K562 (cell line): ENCODE data around the gene TRDMT1. TPM values are rescaled to one million over a fixed set of nuclear protein-coding genes. Genes with fewer than 3 reads are reported as not detected.

Experiments used
- ATAC-seq: fragments of 200-7000 bp; cut with Tn5 transposase; 3 replicates; pipeline ENCODE4 v1.9.1; 2020; ENCODE audit warnings: moderate library complexity
- BruUV-seq: library from RNA; stranded (reverse); fragments of 400-500 nt; replicated peaks from 2 replicates; lab custom pipeline; 2021; lab: Mats Ljungman, UMichigan
- CTCF ChIA-PET: fragments of 300-600 bp; formaldehyde crosslinking; extraction: SDS; loops from one replicate; lab custom pipeline; 2021; ENCODE audit warnings: low intra/inter-chr PET ratio; lab: Yijun Ruan, JAX
- POLR2A ChIA-PET: fragments of 300-600, 350-650 bp; sonication (Branson Sonifier 250); formaldehyde crosslinking; extraction: SDS; loops from one replicate; lab custom pipeline; 2021; ENCODE audit warnings: antibody characterized with exemption, inconsistent platforms; lab: Yijun Ruan, JAX
- DNase-seq, 4 experiments: peaks; one replicate each; pipeline versions ENCODE4 v3.0.0 to v3.0.0-alpha.2; 2011 to 2018; ENCODE audit warnings: low spot score in 3 of 4, mixed read lengths in 3 of 4; ENCODE audit errors: extremely low read depth in 1 of 4
- FAIRE-seq: peaks from 2 replicates; lab custom pipeline; 2011; peaks lifted over from hg19 to GRCh38; lab: Jason Lieb, UNC
- H2AFZ ChIP-seq: 2 replicates; pipeline ENCODE4 v1.6.0; 2011; ENCODE audit warnings: low read depth, low read length, control low read depth, inconsistent platforms
- H3K27ac ChIP-seq: fragments of 200-600 bp; 3 replicates; pipeline ENCODE4 v1.8.0; 2011; ENCODE audit warnings: low read depth, mild to moderate bottlenecking, control low read depth, inconsistent platforms, low read length, moderate library complexity, mixed read lengths; ENCODE audit errors: extremely low read depth
- H3K27me3 ChIP-seq, 2 experiments: fragments of 300-600 bp in 1 of 2; 2 replicates in 1 of 2; 3 replicates in 1 of 2; pipeline versions ENCODE4 v1.6.0 to v1.8.0; 2011; ENCODE audit warnings: inconsistent platforms in 2 of 2, low read length in 2 of 2, mild to moderate bottlenecking in 1 of 2, mixed read lengths in 1 of 2, moderate library complexity in 1 of 2; ENCODE audit not compliant: control insufficient read depth in 2 of 2, insufficient read depth in 2 of 2
- H3K36me3 ChIP-seq: fragments of 300-600 bp; 3 replicates; pipeline ENCODE4 v1.8.0; 2011; ENCODE audit warnings: mild to moderate bottlenecking, low read length, inconsistent platforms; ENCODE audit not compliant: control insufficient read depth, insufficient read depth
- H3K4me1 ChIP-seq, 2 experiments: fragments of 200-600 bp in 1 of 2; replicated peaks in 1 of 2; 2 replicates in 1 of 2; 3 replicates in 1 of 2; pipeline versions ENCODE4 v1.5.1 to v1.8.0; 2011; ENCODE audit warnings: inconsistent platforms in 2 of 2, low read length in 2 of 2, mild to moderate bottlenecking in 1 of 2, mixed read lengths in 1 of 2, moderate library complexity in 1 of 2; ENCODE audit not compliant: control insufficient read depth in 2 of 2, insufficient read depth in 2 of 2
- H3K4me2 ChIP-seq: 2 replicates; pipeline ENCODE4 v1.6.1; 2011; ENCODE audit warnings: low read length, control low read depth, inconsistent platforms, mixed read lengths; ENCODE audit not compliant: insufficient read depth
- H3K4me3 ChIP-seq: fragments of 200-600 bp; sonication (generic), shearing (Covaris generic); 2 replicates; pipeline ENCODE4 v1.5.1; 2016; ENCODE audit warnings: control low read depth, inconsistent platforms
- H3K79me2 ChIP-seq: fragments of 200-600 bp; 3 replicates; pipeline ENCODE4 v1.8.0; 2011; ENCODE audit warnings: low read length, inconsistent platforms; ENCODE audit not compliant: control insufficient read depth, insufficient read depth
- H3K9ac ChIP-seq, 2 experiments: 2 replicates each; pipeline versions ENCODE4 v1.6.0 to v1.6.1; 2011; ENCODE audit warnings: low read depth in 2 of 2, low read length in 2 of 2, control low read depth in 1 of 2, inconsistent platforms in 1 of 2, mild to moderate bottlenecking in 1 of 2, mixed read lengths in 1 of 2; ENCODE audit not compliant: insufficient read depth in 1 of 2
- H3K9me1 ChIP-seq: one replicate; pipeline ENCODE4 v1.6.0; 2011; ENCODE audit warnings: inconsistent platforms, mild to moderate bottlenecking, low read length, moderate library complexity; ENCODE audit not compliant: control insufficient read depth, insufficient read depth
- H3K9me3 ChIP-seq: replicated peaks from 2 replicates; pipeline ENCODE4 v1.5.1; 2011; ENCODE audit warnings: low read depth, low read length, inconsistent platforms; ENCODE audit not compliant: control insufficient read depth, insufficient read depth
- H4K20me1 ChIP-seq: replicated peaks from 2 replicates; pipeline ENCODE4 v1.6.1; 2011; ENCODE audit warnings: low read length, inconsistent platforms, mixed read lengths; ENCODE audit not compliant: control insufficient read depth, insufficient read depth
- ARID2 ChIP-seq: fragments of 450-650 bp; IDR thresholded peaks from 2 replicates; pipeline ENCODE4 v1.6.1; 2017; ENCODE audit warnings: antibody characterized with exemption, mild to moderate bottlenecking
- C11orf30 ChIP-seq: fragments of 450-650 bp; IDR thresholded peaks from 2 replicates; pipeline ENCODE4 v1.6.1; 2016; ENCODE audit warnings: low read depth, mild to moderate bottlenecking
- CBX2 ChIP-seq: fragments of 200-600 bp; sonication (generic); IDR thresholded peaks from one replicate; pipeline ENCODE4 v1.6.1; 2012; ENCODE audit warnings: mild to moderate bottlenecking, low read length, inconsistent platforms; ENCODE audit not compliant: insufficient read depth, poor library complexity, severe bottlenecking
- HNRNPUL1 ChIP-seq: fragments of 200-400 bp; formaldehyde crosslinking; IDR thresholded peaks from 2 replicates; pipeline ENCODE4 v1.6.1; 2017; ENCODE audit warnings: low read length
- MCM2 ChIP-seq: fragments of 450-650 bp; IDR thresholded peaks from 2 replicates; pipeline ENCODE4 v1.6.1; 2017; ENCODE audit warnings: low read depth, mild to moderate bottlenecking
- PML ChIP-seq: IDR thresholded peaks from 2 replicates; pipeline ENCODE4 v1.6.1; 2012; ENCODE audit warnings: low read length, inconsistent platforms
- SOX6 ChIP-seq: fragments of 450-650 bp; IDR thresholded peaks from 2 replicates; pipeline ENCODE4 v1.6.1; 2014; ENCODE audit warnings: mild to moderate bottlenecking
- TOE1 ChIP-seq, 2 experiments: fragments of 450-650 bp in 1 of 2; sonication (generic) in 1 of 2; formaldehyde crosslinking in 1 of 2; IDR thresholded peaks; 2 replicates each; pipeline versions ENCODE4 v1.7.1 to v1.8.0; 2016 to 2022; ENCODE audit warnings: borderline replicate concordance in 2 of 2, mild to moderate bottlenecking in 2 of 2, antibody characterized with exemption in 1 of 2, inconsistent platforms in 1 of 2, low read depth in 1 of 2, missing genetic modification reagents in 1 of 2, moderate library complexity in 1 of 2
- ZFP1 ChIP-seq: fragments of 450-650 bp; formaldehyde crosslinking; IDR thresholded peaks from 2 replicates; pipeline ENCODE4 v1.4.0; 2020; ENCODE audit warnings: mild to moderate bottlenecking, mixed read lengths
- ZNF140 ChIP-seq: fragments of 250-450 bp; sonication (Bioruptor Pico); IDR thresholded peaks from 2 replicates; pipeline ENCODE4 v1.8.0; 2021; ENCODE audit warnings: moderate library complexity, mild to moderate bottlenecking, inconsistent platforms
- WGBS: fragments of 100-300 bp; shearing (Covaris generic); methylation state at CpG from one replicate; pipeline ENCODE4 v1.1.6; 2016; ENCODE audit warnings: low coverage, mixed read lengths; ENCODE audit not compliant: insufficient coverage; ENCODE audit errors: missing lambda C conversion rate; 5-methylcytosine and 5-hydroxymethylcytosine counted together
- in situ Hi-C: fragments of 300-500 bp; cut with MboI; formaldehyde crosslinking; loops from 4 replicates; pipeline ENCODE4 v1.15.0; 2018; ENCODE audit warnings: inconsistent platforms, mixed read lengths
- intact Hi-C: fragments of 100-400 bp; cut with micrococcal nuclease; formaldehyde crosslinking; loops from 2 replicates; pipeline ENCODE4 v1.14.2; 2022
- polyA plus RNA-seq, 8 experiments: library from polyadenylated mRNA; depleted of rRNA in 4 of 8; stranded (reverse) in 5 of 8; unstranded in 3 of 8; fragments of >200 nt; fragmentation: Nextera tagmentation in 2 of 8; fragmentation: Illumina TruSeq in 1 of 8; extraction: Ambion mirVana in 2 of 8; extraction: Trizol in 1 of 8; gene quantifications; 2 replicates each; pipeline versions ENCODE4 v1.2.1 to v1.2.3, GENCODE V29; 2011 to 2014; ENCODE audit warnings: inconsistent platforms in 1 of 8, missing spikeins in 1 of 8
- total RNA-seq, 7 experiments: library from RNA; depleted of rRNA in 6 of 7; stranded (reverse); fragments of >200 nt in 6 of 7; fragmentation: Illumina TruSeq in 2 of 7; extraction: Trizol in 2 of 7; gene quantifications; 2 replicates each; pipeline versions ENCODE4 v1.2.1 to v1.2.3, GENCODE V29; 2011 to 2021; ENCODE audit warnings: low replicate concordance in 1 of 7
- TF ChIP-seq, protein P1 (sequence below): sonication (generic); formaldehyde crosslinking; IDR thresholded peaks from 2 replicates; pipeline ENCODE4 v1.8.0; 2022; ENCODE audit warnings: mild to moderate bottlenecking, missing genetic modification reagents

TRDMT1 gene
- total and polyA plus RNA-seq, 9 of the 15 experiments (the other 6 are each of a cell fraction or from before 2014, with no cell fraction given), result 5.4 to 12.6 (median 9.3) TPM

GRCh38 chr10:17123961-17124360 is 77.5 kb downstream of the TRDMT1 start:
- no peaks in the 10 kb centered on the region; a peak in 1 of 5 replicates for H3K27me3 ChIP-seq
- H2AFZ ChIP-seq, result no peak overlapping the region
- no peaks in the 10 kb centered on the region for H3K36me3 ChIP-seq
- POLR2A ChIA-PET, result no interaction called here
- intact Hi-C loops (no loop called here), in situ Hi-C loops (no loop called here)
- no peak overlapping the region for H3K27ac ChIP-seq
- H3K9me3 ChIP-seq, result no peaks in the 10 kb centered on the region
- no peaks in the 10 kb centered on the region for H3K9me1 ChIP-seq
- no TSS peak for BruUV-seq
- no peak for ATAC-seq
- H3K4me2 ChIP-seq, result no peak overlapping the region
- H4K20me1 ChIP-seq, result no peaks in the 10 kb centered on the region
- H3K79me2 ChIP-seq, result no peaks in the 10 kb centered on the region
- no peak for DNase-seq
- H3K9ac ChIP-seq, result no peak overlapping the region
- WGBS, result 5% methylated on average over 3 of the region's 3 CpGs
- no peak for FAIRE-seq
- CTCF ChIA-PET, result no interaction called here
- H3K4me1 ChIP-seq, result peaks cover 0 to 3% of the 10 kb centered on the region in 2 experiments; a peak in 1 of 5 replicates
- H3K4me3 ChIP-seq, result no peak overlapping the region
- no peak for TF ChIP-seq ZNF140
- TF ChIP-seq HNRNPUL1, result no peak
- no peak for TF ChIP-seq TOE1 (IDR thresholded peaks at IDR 0.05; ENCODE audit: borderline replicate concordance)
- TF ChIP-seq TOE1 (CRISPR knock-in tag; IDR thresholded peaks at IDR 0.05; ENCODE audit: borderline replicate concordance, low read depth), result no peak
- TF ChIP-seq, protein P1, sequence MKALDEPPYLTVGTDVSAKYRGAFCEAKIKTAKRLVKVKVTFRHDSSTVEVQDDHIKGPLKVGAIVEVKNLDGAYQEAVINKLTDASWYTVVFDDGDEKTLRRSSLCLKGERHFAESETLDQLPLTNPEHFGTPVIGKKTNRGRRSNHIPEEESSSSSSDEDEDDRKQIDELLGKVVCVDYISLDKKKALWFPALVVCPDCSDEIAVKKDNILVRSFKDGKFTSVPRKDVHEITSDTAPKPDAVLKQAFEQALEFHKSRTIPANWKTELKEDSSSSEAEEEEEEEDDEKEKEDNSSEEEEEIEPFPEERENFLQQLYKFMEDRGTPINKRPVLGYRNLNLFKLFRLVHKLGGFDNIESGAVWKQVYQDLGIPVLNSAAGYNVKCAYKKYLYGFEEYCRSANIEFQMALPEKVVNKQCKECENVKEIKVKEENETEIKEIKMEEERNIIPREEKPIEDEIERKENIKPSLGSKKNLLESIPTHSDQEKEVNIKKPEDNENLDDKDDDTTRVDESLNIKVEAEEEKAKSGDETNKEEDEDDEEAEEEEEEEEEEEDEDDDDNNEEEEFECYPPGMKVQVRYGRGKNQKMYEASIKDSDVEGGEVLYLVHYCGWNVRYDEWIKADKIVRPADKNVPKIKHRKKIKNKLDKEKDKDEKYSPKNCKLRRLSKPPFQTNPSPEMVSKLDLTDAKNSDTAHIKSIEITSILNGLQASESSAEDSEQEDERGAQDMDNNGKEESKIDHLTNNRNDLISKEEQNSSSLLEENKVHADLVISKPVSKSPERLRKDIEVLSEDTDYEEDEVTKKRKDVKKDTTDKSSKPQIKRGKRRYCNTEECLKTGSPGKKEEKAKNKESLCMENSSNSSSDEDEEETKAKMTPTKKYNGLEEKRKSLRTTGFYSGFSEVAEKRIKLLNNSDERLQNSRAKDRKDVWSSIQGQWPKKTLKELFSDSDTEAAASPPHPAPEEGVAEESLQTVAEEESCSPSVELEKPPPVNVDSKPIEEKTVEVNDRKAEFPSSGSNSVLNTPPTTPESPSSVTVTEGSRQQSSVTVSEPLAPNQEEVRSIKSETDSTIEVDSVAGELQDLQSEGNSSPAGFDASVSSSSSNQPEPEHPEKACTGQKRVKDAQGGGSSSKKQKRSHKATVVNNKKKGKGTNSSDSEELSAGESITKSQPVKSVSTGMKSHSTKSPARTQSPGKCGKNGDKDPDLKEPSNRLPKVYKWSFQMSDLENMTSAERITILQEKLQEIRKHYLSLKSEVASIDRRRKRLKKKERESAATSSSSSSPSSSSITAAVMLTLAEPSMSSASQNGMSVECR (CRISPR knock-in tag), result no peak
- no peak for TF ChIP-seq SOX6
- no peak for TF ChIP-seq C11orf30
- TF ChIP-seq MCM2, result no peak
- TF ChIP-seq PML, result no peak
- TF ChIP-seq ARID2, result no peak
- no peak for TF ChIP-seq CBX2
- TF ChIP-seq ZFP1 (CRISPR knock-in tag), result no peak
